Vagina (tissue), 2 donors: ENCODE measurements around the gene PBX4. TPM values are rescaled to one million over a fixed set of nuclear protein-coding genes. Genes with fewer than 3 reads are reported as not detected.

Experiments used
- DNase-seq, 2 donors: peaks; one replicate each; pipeline ENCODE4 v3.0.0-alpha.2; 2017; ENCODE audit errors: extremely low spot score in 2 of 2
- H3K27ac ChIP-seq: fragments of 200-600 bp; sonication (generic); one replicate; pipeline ENCODE4 v1.5.1; 2019
- H3K27me3 ChIP-seq: fragments of 200-600 bp; sonication (generic); one replicate; pipeline ENCODE4 v1.5.1; 2019
- H3K36me3 ChIP-seq, 2 donors: fragments of 200-600 bp; sonication (generic); one replicate each; pipeline ENCODE4 v1.5.1; 2017 to 2019
- H3K4me1 ChIP-seq: fragments of 200-600 bp; sonication (generic); one replicate; pipeline ENCODE4 v1.5.1; 2019
- H3K4me3 ChIP-seq, 2 donors: fragments of 200-600 bp; sonication (generic); 1 replicate in 1 of 2; 2 replicates in 1 of 2; pipeline ENCODE4 v1.5.1; 2016 to 2019
- H3K9me3 ChIP-seq: fragments of 200-600 bp; sonication (generic); one replicate; pipeline ENCODE4 v1.5.1; 2019
- CTCF ChIP-seq, 3 experiments: fragments of 450-650 bp in 2 of 3; fragments of 200-600 bp in 1 of 3; sonication (generic) in 1 of 3; IDR thresholded peaks; one replicate each; pipeline ENCODE4 v1.5.1; 2017 to 2019; ENCODE audit warnings: antibody characterized with exemption in 3 of 3, mild to moderate bottlenecking in 2 of 3, moderate library complexity in 2 of 3
- POLR2A ChIP-seq, 2 donors: fragments of 450-650 bp; IDR thresholded peaks; one replicate each; pipeline ENCODE4 v1.6.1; 2017; ENCODE audit warnings: antibody characterized with exemption in 2 of 2, mild to moderate bottlenecking in 2 of 2, moderate library complexity in 2 of 2
- POLR2AphosphoS5 ChIP-seq, 2 donors: sonication (generic); formaldehyde crosslinking; IDR thresholded peaks; one replicate each; pipeline ENCODE4 v1.9.0; 2017; ENCODE audit warnings: antibody characterized with exemption in 2 of 2, mild to moderate bottlenecking in 2 of 2, low read depth in 1 of 2; ENCODE audit not compliant: insufficient read depth in 1 of 2
- intact Hi-C: fragments of 100-400 bp; cut with DNase I; formaldehyde crosslinking; loops from one replicate; pipeline ENCODE4 v1.15.1; 2023
- total RNA-seq: library from RNA; depleted of rRNA; stranded (reverse); fragments of >200 nt; gene quantifications from one replicate; pipeline ENCODE4 v1.2.3, GENCODE V29; 2016

PBX4 gene
- total RNA-seq, 1 donor from 2014 or later = 5.2 TPM

DNA sequence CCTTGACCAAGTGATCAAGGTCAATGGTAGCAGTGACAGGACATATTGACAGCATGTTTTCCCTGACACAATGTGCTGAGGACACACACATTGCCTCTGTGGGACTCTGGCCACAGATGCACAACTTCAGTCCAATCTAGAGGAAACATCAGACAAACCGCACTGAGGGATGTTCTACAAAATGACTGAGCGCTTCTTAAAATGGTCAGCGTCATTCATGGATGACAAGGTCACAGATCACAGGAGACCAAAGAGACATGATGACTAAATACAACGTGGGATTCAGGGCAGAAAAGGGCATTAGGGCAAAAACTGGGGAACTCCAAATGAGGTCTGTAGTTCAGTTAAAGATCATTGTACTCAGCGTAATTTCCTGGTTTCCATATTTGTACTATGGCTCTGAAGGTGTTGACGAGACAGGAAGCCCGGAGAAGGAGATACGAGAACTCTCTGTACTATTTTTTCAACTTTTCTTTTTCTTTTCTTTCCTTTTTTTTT is 20.6 kb downstream of the PBX4 start:
- no peak for DNase-seq
- Histone ChIP-seq H3K4me1 (peaks cover 10% of the 10 kb centered on the region), H3K9me3 (no peaks in the 10 kb centered on the region), H3K27ac (no peak overlapping the region), H3K4me3 (no peak overlapping the region), H3K36me3 (no peaks in the 10 kb centered on the region), H3K27me3 (no peaks in the 10 kb centered on the region)
- intact Hi-C loops = no loop called here
- no peak for TF ChIP-seq POLR2A (IDR thresholded peaks at IDR 0.05)

DNA sequence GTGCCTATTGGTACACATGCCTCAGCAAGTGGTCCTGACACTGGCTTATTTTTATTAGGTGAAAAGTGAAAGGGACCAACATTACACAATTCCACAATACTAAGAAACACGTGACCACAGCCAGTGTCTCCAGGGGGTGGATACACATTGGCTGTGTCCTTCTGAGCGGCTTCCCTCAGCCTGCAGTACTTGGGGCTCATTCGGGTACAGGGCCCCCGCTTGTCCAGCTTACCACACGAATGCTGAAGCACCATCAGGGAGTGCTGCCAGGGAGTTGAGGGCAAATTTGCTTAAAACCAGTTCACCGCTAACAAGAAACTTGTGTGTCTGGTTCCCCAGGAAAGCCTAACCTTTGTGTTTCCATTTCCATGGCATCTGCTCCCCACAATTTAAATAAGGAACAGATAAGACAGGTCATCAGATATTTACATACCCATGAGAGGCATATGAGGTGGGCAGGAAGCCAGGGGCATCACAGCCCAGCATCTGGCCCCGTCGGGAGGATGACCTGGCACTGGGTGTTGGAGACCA is 23.3 kb downstream of the PBX4 start:
- H3K4me3 ChIP-seq = no peak overlapping the region
- no peak overlapping the region for H3K27ac ChIP-seq
- DNase-seq = no peak
- TF ChIP-seq POLR2AphosphoS5 (IDR thresholded peaks at IDR 0.05; ENCODE audit: insufficient read depth in 1 of 2, low read depth in 1 of 2) = no peak
- no peak for TF ChIP-seq POLR2A (IDR thresholded peaks at IDR 0.05)
- no peak for TF ChIP-seq CTCF (IDR thresholded peaks at IDR 0.05)
- H3K27me3 ChIP-seq = no peaks in the 10 kb centered on the region
- H3K36me3 ChIP-seq = no peaks in the 10 kb centered on the region
- H3K4me1 ChIP-seq = peaks cover 23% of the 10 kb centered on the region
- H3K9me3 ChIP-seq = no peaks in the 10 kb centered on the region
- intact Hi-C loops = no loop called here

DNA sequence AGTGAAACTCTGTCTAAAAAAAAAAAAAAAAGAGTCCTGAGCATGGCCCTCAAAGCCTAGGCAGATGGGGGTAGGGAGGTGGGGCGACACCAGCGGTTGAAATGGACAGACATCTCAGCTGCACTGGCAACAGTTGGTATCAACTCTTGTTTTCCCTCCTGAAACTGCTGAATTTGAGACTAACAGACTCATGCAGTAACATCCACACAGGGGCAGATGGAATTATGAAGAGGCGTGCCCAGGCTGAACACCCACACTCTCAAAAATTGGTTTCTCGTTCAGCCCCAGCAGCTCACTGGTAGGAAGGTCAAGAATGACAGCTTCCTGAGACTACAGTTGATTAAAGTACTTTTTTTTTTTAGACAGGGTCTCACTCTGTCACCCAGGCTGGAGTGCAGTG is 24.1 kb downstream of the PBX4 start:
- H3K4me3 ChIP-seq = no peak overlapping the region
- TF ChIP-seq CTCF (IDR thresholded peaks at IDR 0.05) = no peak
- peaks cover 23% of the 10 kb centered on the region for H3K4me1 ChIP-seq
- no peaks in the 10 kb centered on the region for H3K9me3 ChIP-seq
- intact Hi-C loops = no loop called here
- DNase-seq = no peak
- H3K36me3 ChIP-seq = no peaks in the 10 kb centered on the region
- H3K27me3 ChIP-seq = no peaks in the 10 kb centered on the region
- no peak overlapping the region for H3K27ac ChIP-seq

GRCh38 chr19:19592690-19593089 is 25.8 kb downstream of the PBX4 start:
- no peak overlapping the region for H3K27ac ChIP-seq
- no peak for TF ChIP-seq POLR2A (IDR thresholded peaks at IDR 0.05)
- H3K4me3 ChIP-seq = no peak overlapping the region
- no peak for DNase-seq
- H3K4me1 ChIP-seq = peaks cover 23% of the 10 kb centered on the region
- no peaks in the 10 kb centered on the region for H3K36me3 ChIP-seq
- intact Hi-C loops = no loop called here
- no peaks in the 10 kb centered on the region for H3K9me3 ChIP-seq
- no peaks in the 10 kb centered on the region for H3K27me3 ChIP-seq

GRCh38 chr19:19591133-19591825 is 27.2 kb downstream of the PBX4 start:
- Histone ChIP-seq H3K27ac (peak overlapping the region; percentile 46), H3K4me3 (no peak overlapping the region), H3K36me3 (no peaks in the 10 kb centered on the region), H3K27me3 (no peaks in the 10 kb centered on the region), H3K9me3 (no peaks in the 10 kb centered on the region), H3K4me1 (peaks cover 23% of the 10 kb centered on the region)
- intact Hi-C loops = no loop called here
- no peak for TF ChIP-seq POLR2A (IDR thresholded peaks at IDR 0.05)
- no peak for TF ChIP-seq CTCF (IDR thresholded peaks at IDR 0.05)
- TF ChIP-seq POLR2AphosphoS5 (IDR thresholded peaks at IDR 0.05; ENCODE audit: insufficient read depth in 1 of 2, low read depth in 1 of 2) = peak in 1 of 2 donors; percentile 69
- DNase-seq = no peak

DNA sequence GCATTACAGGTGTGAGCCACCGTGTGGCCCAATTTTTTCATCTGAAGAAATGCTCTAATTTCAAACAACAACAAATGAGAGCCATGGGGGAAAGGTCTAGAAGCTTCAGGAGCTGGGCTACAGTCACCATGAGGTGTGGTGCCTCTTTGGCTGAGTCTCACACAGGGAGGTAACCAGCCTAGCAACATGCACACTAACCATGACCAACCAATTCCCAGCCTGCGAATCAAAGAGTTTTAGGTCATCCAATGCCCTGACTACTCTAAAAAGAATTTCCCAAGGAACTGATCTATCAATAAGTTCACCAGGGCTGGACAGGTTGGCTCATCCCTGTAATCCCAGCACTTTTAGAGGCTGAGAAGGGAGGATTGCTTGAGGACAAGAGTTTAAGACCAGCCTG is 29.9 kb downstream of the PBX4 start:
- Histone ChIP-seq H3K27ac (no peak overlapping the region), H3K9me3 (no peaks in the 10 kb centered on the region), H3K27me3 (no peaks in the 10 kb centered on the region), H3K4me1 (peaks cover 16% of the 10 kb centered on the region), H3K36me3 (no peaks in the 10 kb centered on the region), H3K4me3 (no peak overlapping the region)
- DNase-seq = no peak
- TF ChIP-seq CTCF (IDR thresholded peaks at IDR 0.05) (no peak), POLR2AphosphoS5 (IDR thresholded peaks at IDR 0.05; ENCODE audit: insufficient read depth in 1 of 2, low read depth in 1 of 2) (peak in 1 of 2 donors; percentile 9)
- intact Hi-C loops = no loop called here
